NCI-H524 (cell line): ENCODE measurements around the gene TBC1D2.
"Not testable (repeated sequence)": the region's sequence is repeated elsewhere in the genome, so short reads cannot be mapped to it uniquely, and the experiment has no call there.

Source experiments
- DNase-seq, 2 experiments: peaks; one replicate each; lab custom pipeline; 2025; lab: John Stamatoyannopoulos, UW

TBC1D2 gene

GRCh38 chr9:98255578-98256296 is at the start of gene TBC1D2:
TSS of gene TBC1D2 (minus strand) at chr9:98255649. CDS start at chr9:98255541, 108 bp downstream.
- peak; percentile 95 to 99 for DNase-seq

- DNase-seq = no peak
Observed at GRCh38 chr9:98304381-98304780, 48.9 kb upstream of the TBC1D2 start.

- no peak for DNase-seq
Observed at GRCh38 chr9:98303633-98304125, 48.2 kb upstream of the TBC1D2 start.

GRCh38 chr9:98302938-98303632 is 47.6 kb upstream of the TBC1D2 start:
- no peak for DNase-seq

GRCh38 chr9:98302150-98302549 is 46.7 kb upstream of the TBC1D2 start:
- no peak for DNase-seq

- no peak for DNase-seq
Observed at GRCh38 chr9:98300611-98301010, 45.2 kb upstream of the TBC1D2 start.

- DNase-seq = no peak
Observed at GRCh38 chr9:98298476-98298875, 43.0 kb upstream of the TBC1D2 start.

GRCh38 chr9:98295824-98296223 is 40.4 kb upstream of the TBC1D2 start:
- DNase-seq = no peak

- no peak for DNase-seq
Observed at GRCh38 chr9:98291820-98292219, 36.4 kb upstream of the TBC1D2 start.

GRCh38 chr9:98290411-98290810 is 35.0 kb upstream of the TBC1D2 start:
- DNase-seq = no peak

- DNase-seq = no peak
Observed at GRCh38 chr9:98289614-98290201, 34.3 kb upstream of the TBC1D2 start.

- no peak for DNase-seq
Observed at GRCh38 chr9:98288881-98289280, 33.4 kb upstream of the TBC1D2 start.

GRCh38 chr9:98287384-98287783 is 31.9 kb upstream of the TBC1D2 start:
- DNase-seq = no peak

- DNase-seq = no peak
Observed at GRCh38 chr9:98285446-98285845, 30.0 kb upstream of the TBC1D2 start.

GRCh38 chr9:98284754-98285153 is 29.3 kb upstream of the TBC1D2 start:
- DNase-seq = no peak

- DNase-seq = not testable (repeated sequence)
Observed at GRCh38 chr9:98283143-98283542, 27.7 kb upstream of the TBC1D2 start.

GRCh38 chr9:98281281-98281680 is 25.8 kb upstream of the TBC1D2 start:
- DNase-seq = no peak

GRCh38 chr9:98280574-98280973 is 25.1 kb upstream of the TBC1D2 start:
- peak; percentile 97 to 98 for DNase-seq

- DNase-seq = no peak
Observed at GRCh38 chr9:98280162-98280561, 24.7 kb upstream of the TBC1D2 start.

- no peak for DNase-seq
Observed at GRCh38 chr9:98276907-98277469, 21.5 kb upstream of the TBC1D2 start.

- no peak for DNase-seq
Observed at GRCh38 chr9:98275159-98275558, 19.7 kb upstream of the TBC1D2 start.

- DNase-seq = no peak
Observed at GRCh38 chr9:98272083-98272482, 16.6 kb upstream of the TBC1D2 start.

- DNase-seq = no peak
Observed at GRCh38 chr9:98271479-98271878, 16.0 kb upstream of the TBC1D2 start.
